K562 (cell line): ENCODE measurements around the gene NEURL1. TPM values are rescaled to one million over a fixed set of nuclear protein-coding genes. Genes with fewer than 3 reads are reported as not detected.

ENCODE experiments used
- MBD2 ChIP-seq: sonication (generic); IDR thresholded peaks from 2 replicates; pipeline ENCODE4 v1.6.1; 2016; ENCODE audit warnings: low read depth, borderline replicate concordance
- SIRT6 ChIP-seq: IDR thresholded peaks from one replicate; pipeline ENCODE4 v1.6.1; 2012; ENCODE audit warnings: low read depth, mild to moderate bottlenecking, control low read depth, inconsistent platforms, low read length, moderate library complexity
- TFAP4 ChIP-seq: sonication (generic); formaldehyde crosslinking; IDR thresholded peaks from 2 replicates; pipeline ENCODE4 v1.8.0; 2022; ENCODE audit warnings: missing genetic modification reagents, mild to moderate bottlenecking, moderate library complexity, borderline replicate concordance
- polyA plus RNA-seq, 8 experiments: library from polyadenylated mRNA; depleted of rRNA in 4 of 8; stranded (reverse) in 5 of 8; unstranded in 3 of 8; fragments of >200 nt; fragmentation: Nextera tagmentation in 2 of 8; fragmentation: Illumina TruSeq in 1 of 8; extraction: Ambion mirVana in 2 of 8; extraction: Trizol in 1 of 8; gene quantifications; 2 replicates each; pipeline versions ENCODE4 v1.2.1 to v1.2.3, GENCODE V29; 2011 to 2014; ENCODE audit warnings: inconsistent platforms in 1 of 8, missing spikeins in 1 of 8
- total RNA-seq, 7 experiments: library from RNA; depleted of rRNA in 6 of 7; stranded (reverse); fragments of >200 nt in 6 of 7; fragmentation: Illumina TruSeq in 2 of 7; extraction: Trizol in 2 of 7; gene quantifications; 2 replicates each; pipeline versions ENCODE4 v1.2.1 to v1.2.3, GENCODE V29; 2011 to 2021; ENCODE audit warnings: low replicate concordance in 1 of 7
- TF ChIP-seq, protein P1 (sequence below), 3 experiments: fragments of 200-800 bp in 1 of 3; fragments of 250-450 bp in 1 of 3; fragments of 450-650 bp in 1 of 3; sonication (Bioruptor Pico) in 1 of 3; sonication (Bioruptor generic) in 1 of 3; formaldehyde crosslinking in 1 of 3; IDR thresholded peaks; 2 replicates each; pipeline versions ENCODE4 v1.6.1 to v1.8.0; 2016 to 2022; ENCODE audit warnings: mild to moderate bottlenecking in 2 of 3, missing genetic modification characterization in 2 of 3, missing compliant biosample characterization in 1 of 3, moderate library complexity in 1 of 3
- TF ChIP-seq, protein P2 (sequence below): fragments of 450-650 bp; IDR thresholded peaks from 2 replicates; pipeline ENCODE4 v1.6.1; 2016; ENCODE audit warnings: borderline replicate concordance

NEURL1 gene
- total and polyA plus RNA-seq, 9 of the 15 experiments (the other 6 are each of a cell fraction or from before 2014, with no cell fraction given): 0.01 to 0.45 (median 0.16) TPM; not detected in 5

GRCh38 chr10:103452506-103453230 is 40.8 kb upstream of the NEURL1 start (continued):
- TF ChIP-seq SIRT6: no peak
- no peak for TF ChIP-seq MBD2
- TF ChIP-seq, protein P1, sequence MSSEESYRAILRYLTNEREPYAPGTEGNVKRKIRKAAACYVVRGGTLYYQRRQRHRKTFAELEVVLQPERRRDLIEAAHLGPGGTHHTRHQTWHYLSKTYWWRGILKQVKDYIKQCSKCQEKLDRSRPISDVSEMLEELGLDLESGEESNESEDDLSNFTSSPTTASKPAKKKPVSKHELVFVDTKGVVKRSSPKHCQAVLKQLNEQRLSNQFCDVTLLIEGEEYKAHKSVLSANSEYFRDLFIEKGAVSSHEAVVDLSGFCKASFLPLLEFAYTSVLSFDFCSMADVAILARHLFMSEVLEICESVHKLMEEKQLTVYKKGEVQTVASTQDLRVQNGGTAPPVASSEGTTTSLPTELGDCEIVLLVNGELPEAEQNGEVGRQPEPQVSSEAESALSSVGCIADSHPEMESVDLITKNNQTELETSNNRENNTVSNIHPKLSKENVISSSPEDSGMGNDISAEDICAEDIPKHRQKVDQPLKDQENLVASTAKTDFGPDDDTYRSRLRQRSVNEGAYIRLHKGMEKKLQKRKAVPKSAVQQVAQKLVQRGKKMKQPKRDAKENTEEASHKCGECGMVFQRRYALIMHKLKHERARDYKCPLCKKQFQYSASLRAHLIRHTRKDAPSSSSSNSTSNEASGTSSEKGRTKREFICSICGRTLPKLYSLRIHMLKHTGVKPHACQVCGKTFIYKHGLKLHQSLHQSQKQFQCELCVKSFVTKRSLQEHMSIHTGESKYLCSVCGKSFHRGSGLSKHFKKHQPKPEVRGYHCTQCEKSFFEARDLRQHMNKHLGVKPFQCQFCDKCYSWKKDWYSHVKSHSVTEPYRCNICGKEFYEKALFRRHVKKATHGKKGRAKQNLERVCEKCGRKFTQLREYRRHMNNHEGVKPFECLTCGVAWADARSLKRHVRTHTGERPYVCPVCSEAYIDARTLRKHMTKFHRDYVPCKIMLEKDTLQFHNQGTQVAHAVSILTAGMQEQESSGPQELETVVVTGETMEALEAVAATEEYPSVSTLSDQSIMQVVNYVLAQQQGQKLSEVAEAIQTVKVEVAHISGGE (CRISPR knock-in tag; IDR thresholded peaks at IDR 0.05): no peak
- TF ChIP-seq TFAP4 (CRISPR knock-in tag): no peak
- TF ChIP-seq, protein P2, sequence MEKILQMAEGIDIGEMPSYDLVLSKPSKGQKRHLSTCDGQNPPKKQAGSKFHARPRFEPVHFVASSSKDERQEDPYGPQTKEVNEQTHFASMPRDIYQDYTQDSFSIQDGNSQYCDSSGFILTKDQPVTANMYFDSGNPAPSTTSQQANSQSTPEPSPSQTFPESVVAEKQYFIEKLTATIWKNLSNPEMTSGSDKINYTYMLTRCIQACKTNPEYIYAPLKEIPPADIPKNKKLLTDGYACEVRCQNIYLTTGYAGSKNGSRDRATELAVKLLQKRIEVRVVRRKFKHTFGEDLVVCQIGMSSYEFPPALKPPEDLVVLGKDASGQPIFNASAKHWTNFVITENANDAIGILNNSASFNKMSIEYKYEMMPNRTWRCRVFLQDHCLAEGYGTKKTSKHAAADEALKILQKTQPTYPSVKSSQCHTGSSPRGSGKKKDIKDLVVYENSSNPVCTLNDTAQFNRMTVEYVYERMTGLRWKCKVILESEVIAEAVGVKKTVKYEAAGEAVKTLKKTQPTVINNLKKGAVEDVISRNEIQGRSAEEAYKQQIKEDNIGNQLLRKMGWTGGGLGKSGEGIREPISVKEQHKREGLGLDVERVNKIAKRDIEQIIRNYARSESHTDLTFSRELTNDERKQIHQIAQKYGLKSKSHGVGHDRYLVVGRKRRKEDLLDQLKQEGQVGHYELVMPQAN: no peak
